Measurements from ENCODE around the gene PBXIP1. TPM values are rescaled to one million over a fixed set of nuclear protein-coding genes. Genes with fewer than 3 reads are reported as not detected.

Gene PBXIP1
- total and polyA plus RNA-seq, 2 of the 13 experiments (the other 11 are each of a cell fraction or from before 2014, with no cell fraction given), result 16.3 to 31.9 TPM

DNA sequence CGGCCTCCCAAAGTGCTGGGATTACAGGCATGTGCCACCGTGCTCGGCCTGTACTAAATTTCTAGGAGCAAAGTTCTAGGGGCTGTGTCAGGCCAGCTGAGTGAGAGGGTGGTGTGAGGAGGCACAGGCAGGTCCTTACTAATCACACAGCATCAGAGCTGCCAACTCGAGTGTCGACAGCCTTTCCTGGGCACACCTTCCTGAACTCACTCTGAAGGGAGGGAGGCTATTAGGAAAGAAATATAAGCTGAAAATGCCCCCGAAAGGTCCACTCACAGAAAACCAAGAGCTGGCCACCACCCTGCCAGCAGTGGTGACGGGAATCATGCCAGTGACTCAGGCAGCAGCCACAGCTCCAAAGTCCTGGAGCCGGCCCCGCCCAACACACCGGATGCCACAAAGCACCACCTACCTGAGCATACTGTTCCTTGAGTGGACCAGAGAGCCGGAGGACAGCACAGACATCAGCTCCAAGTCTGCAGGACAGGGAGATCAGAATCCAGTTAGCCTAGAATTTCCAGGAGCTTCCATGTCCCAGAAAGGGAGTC, 23.9 kb downstream of the PBXIP1 start (continued):
- TF ChIP-seq, protein P1, sequence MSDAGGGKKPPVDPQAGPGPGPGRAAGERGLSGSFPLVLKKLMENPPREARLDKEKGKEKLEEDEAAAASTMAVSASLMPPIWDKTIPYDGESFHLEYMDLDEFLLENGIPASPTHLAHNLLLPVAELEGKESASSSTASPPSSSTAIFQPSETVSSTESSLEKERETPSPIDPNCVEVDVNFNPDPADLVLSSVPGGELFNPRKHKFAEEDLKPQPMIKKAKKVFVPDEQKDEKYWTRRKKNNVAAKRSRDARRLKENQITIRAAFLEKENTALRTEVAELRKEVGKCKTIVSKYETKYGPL (CRISPR knock-in tag; IDR thresholded peaks at IDR 0.05), result no peak
- peak; percentile 96 for TF ChIP-seq ETV5 (CRISPR knock-in tag; IDR thresholded peaks at IDR 0.05; ENCODE audit: borderline replicate concordance)
- TF ChIP-seq SNRNP70 (IDR thresholded peaks at IDR 0.05; ENCODE audit: low read depth, low read length), result no peak
- TF ChIP-seq, protein P2, sequence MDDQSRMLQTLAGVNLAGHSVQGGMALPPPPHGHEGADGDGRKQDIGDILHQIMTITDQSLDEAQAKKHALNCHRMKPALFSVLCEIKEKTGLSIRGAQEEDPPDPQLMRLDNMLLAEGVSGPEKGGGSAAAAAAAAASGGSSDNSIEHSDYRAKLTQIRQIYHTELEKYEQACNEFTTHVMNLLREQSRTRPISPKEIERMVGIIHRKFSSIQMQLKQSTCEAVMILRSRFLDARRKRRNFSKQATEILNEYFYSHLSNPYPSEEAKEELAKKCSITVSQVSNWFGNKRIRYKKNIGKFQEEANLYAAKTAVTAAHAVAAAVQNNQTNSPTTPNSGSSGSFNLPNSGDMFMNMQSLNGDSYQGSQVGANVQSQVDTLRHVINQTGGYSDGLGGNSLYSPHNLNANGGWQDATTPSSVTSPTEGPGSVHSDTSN (CRISPR knock-in tag; IDR thresholded peaks at IDR 0.05; ENCODE audit: borderline replicate concordance), result no peak
- TF ChIP-seq, protein P3, sequence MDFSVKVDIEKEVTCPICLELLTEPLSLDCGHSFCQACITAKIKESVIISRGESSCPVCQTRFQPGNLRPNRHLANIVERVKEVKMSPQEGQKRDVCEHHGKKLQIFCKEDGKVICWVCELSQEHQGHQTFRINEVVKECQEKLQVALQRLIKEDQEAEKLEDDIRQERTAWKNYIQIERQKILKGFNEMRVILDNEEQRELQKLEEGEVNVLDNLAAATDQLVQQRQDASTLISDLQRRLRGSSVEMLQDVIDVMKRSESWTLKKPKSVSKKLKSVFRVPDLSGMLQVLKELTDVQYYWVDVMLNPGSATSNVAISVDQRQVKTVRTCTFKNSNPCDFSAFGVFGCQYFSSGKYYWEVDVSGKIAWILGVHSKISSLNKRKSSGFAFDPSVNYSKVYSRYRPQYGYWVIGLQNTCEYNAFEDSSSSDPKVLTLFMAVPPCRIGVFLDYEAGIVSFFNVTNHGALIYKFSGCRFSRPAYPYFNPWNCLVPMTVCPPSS (IDR thresholded peaks at IDR 0.05), result no peak
- TF ChIP-seq RBAK (CRISPR knock-in tag; IDR thresholded peaks at IDR 0.05), result no peak
- TF ChIP-seq ZNF431 (CRISPR knock-in tag; IDR thresholded peaks at IDR 0.05; ENCODE audit: borderline replicate concordance, low read depth), result no peak
- TF ChIP-seq, protein P4, sequence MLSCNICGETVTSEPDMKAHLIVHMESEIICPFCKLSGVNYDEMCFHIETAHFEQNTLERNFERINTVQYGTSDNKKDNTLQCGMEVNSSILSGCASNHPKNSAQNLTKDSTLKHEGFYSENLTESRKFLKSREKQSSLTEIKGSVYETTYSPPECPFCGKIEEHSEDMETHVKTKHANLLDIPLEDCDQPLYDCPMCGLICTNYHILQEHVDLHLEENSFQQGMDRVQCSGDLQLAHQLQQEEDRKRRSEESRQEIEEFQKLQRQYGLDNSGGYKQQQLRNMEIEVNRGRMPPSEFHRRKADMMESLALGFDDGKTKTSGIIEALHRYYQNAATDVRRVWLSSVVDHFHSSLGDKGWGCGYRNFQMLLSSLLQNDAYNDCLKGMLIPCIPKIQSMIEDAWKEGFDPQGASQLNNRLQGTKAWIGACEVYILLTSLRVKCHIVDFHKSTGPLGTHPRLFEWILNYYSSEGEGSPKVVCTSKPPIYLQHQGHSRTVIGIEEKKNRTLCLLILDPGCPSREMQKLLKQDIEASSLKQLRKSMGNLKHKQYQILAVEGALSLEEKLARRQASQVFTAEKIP (CRISPR knock-in tag; IDR thresholded peaks at IDR 0.05; ENCODE audit: borderline replicate concordance), result no peak
- no peak for TF ChIP-seq NPAS2 (CRISPR knock-in tag; IDR thresholded peaks at IDR 0.05; ENCODE audit: borderline replicate concordance)
- TF ChIP-seq GTF2F1 (IDR thresholded peaks at IDR 0.05; ENCODE audit: low read length), result no peak
- TF ChIP-seq SALL1 (CRISPR knock-in tag; IDR thresholded peaks at IDR 0.05), result peak; percentile 77
- peak; percentile 37; the same call in 1 of the 2 replicates for TF ChIP-seq ZNF20 (CRISPR knock-in tag; IDR thresholded peaks at IDR 0.05)
- no peak for TF ChIP-seq ZFP41 (CRISPR knock-in tag; IDR thresholded peaks at IDR 0.05; ENCODE audit: borderline replicate concordance)
- TF ChIP-seq, protein P5, sequence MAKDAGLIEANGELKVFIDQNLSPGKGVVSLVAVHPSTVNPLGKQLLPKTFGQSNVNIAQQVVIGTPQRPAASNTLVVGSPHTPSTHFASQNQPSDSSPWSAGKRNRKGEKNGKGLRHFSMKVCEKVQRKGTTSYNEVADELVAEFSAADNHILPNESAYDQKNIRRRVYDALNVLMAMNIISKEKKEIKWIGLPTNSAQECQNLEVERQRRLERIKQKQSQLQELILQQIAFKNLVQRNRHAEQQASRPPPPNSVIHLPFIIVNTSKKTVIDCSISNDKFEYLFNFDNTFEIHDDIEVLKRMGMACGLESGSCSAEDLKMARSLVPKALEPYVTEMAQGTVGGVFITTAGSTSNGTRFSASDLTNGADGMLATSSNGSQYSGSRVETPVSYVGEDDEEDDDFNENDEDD (CRISPR knock-in tag; IDR thresholded peaks at IDR 0.05; ENCODE audit: borderline replicate concordance), result peak; percentile 56; the same call in 1 of the 2 replicates
- peak; percentile 90 for TF ChIP-seq ZNF335 (CRISPR knock-in tag; IDR thresholded peaks at IDR 0.05)
- TF ChIP-seq ZBTB7B (CRISPR knock-in tag; IDR thresholded peaks at IDR 0.05), result 0 out of 2 replicates have a peak, but pooled peaks have one; percentile 34
- no peak for TF ChIP-seq ZNF282 (IDR thresholded peaks at IDR 0.05; ENCODE audit: partially characterized antibody)
- TF ChIP-seq, protein P6, sequence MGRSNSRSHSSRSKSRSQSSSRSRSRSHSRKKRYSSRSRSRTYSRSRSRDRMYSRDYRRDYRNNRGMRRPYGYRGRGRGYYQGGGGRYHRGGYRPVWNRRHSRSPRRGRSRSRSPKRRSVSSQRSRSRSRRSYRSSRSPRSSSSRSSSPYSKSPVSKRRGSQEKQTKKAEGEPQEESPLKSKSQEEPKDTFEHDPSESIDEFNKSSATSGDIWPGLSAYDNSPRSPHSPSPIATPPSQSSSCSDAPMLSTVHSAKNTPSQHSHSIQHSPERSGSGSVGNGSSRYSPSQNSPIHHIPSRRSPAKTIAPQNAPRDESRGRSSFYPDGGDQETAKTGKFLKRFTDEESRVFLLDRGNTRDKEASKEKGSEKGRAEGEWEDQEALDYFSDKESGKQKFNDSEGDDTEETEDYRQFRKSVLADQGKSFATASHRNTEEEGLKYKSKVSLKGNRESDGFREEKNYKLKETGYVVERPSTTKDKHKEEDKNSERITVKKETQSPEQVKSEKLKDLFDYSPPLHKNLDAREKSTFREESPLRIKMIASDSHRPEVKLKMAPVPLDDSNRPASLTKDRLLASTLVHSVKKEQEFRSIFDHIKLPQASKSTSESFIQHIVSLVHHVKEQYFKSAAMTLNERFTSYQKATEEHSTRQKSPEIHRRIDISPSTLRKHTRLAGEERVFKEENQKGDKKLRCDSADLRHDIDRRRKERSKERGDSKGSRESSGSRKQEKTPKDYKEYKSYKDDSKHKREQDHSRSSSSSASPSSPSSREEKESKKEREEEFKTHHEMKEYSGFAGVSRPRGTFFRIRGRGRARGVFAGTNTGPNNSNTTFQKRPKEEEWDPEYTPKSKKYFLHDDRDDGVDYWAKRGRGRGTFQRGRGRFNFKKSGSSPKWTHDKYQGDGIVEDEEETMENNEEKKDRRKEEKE (IDR thresholded peaks at IDR 0.05), result no peak
- no peak for TF ChIP-seq SMARCE1 (IDR thresholded peaks at IDR 0.05; ENCODE audit: borderline replicate concordance)
- TF ChIP-seq POLR2G (IDR thresholded peaks at IDR 0.05; ENCODE audit: low read depth, low read length), result peak; percentile 97
- peak; percentile 16; the same call in 1 of the 2 replicates for TF ChIP-seq ZNF670 (CRISPR knock-in tag; IDR thresholded peaks at IDR 0.05; ENCODE audit: borderline replicate concordance)
- TF ChIP-seq SP4 (CRISPR knock-in tag; IDR thresholded peaks at IDR 0.05), result no peak
